Head of caudate nucleus (tissue), 42 donors: ENCODE measurements around the gene ABHD6.
"Not testable (repeated sequence)": the region's sequence is repeated elsewhere in the genome, so short reads cannot be mapped to it uniquely, and the experiment has no call there.

Source experiments
- DNase-seq, 42 donors: peaks; one replicate each; pipeline versions ENCODE4 v3.0.0 to v3.0.0-alpha.2; 2020 to 2021; ENCODE audit warnings: mixed read lengths in 7 of 42
- intact Hi-C: fragments of 100-400 bp; cut with DNase I; formaldehyde crosslinking; loops from one replicate; pipeline ENCODE4 v1.15.0; 2022

ABHD6 gene

GRCh38 chr3:58329150-58329921 is 91.7 kb downstream of the ABHD6 start:
- DNase-seq, result no peak
- intact Hi-C loops, result no loop called here

- no peak for DNase-seq
- intact Hi-C loops, result loop anchor here (5.0 kb wide), 4 partner anchors 57 to 162 kb away; partner anchors contain the start of genes KCTD6 and PDHB
Observed at GRCh38 chr3:58329922-58330413, 92.4 kb downstream of the ABHD6 start.

- no peak for DNase-seq
- intact Hi-C loops, result loop anchor here (5.0 kb wide), 4 partner anchors 56 to 161 kb away; partner anchors contain the start of genes KCTD6 and PDHB
Observed at GRCh38 chr3:58331593-58332152, 94.1 kb downstream of the ABHD6 start.

- peak; percentile 67 to 96 (median 92) for DNase-seq
- intact Hi-C loops, result loop anchor here (5.0 kb wide), 4 partner anchors 55 to 160 kb away; partner anchors contain the start of genes KCTD6 and PDHB
Observed at GRCh38 chr3:58332575-58333188, 95.1 kb downstream of the ABHD6 start, which contains the start of gene PXK. Gene PXK, plus strand, starts transcription at chr3:58332892. Its CDS starts 97 bp downstream, at chr3:58332989.

- intact Hi-C loops, result loop anchor here (5.0 kb wide), 4 partner anchors 54 to 159 kb away; partner anchors contain the start of genes KCTD6 and PDHB
- peak in 39 of 42 donors; percentile 29 to 77 (median 57) for DNase-seq
Observed at GRCh38 chr3:58333206-58334012, 95.8 kb downstream of the ABHD6 start.

GRCh38 chr3:58334013-58334321 is 96.4 kb downstream of the ABHD6 start:
- peak in 24 of 42 donors; percentile 14 to 78 (median 44) for DNase-seq
- intact Hi-C loops, result loop anchor here (5.0 kb wide), 4 partner anchors 53 to 158 kb away; partner anchors contain the start of genes KCTD6 and PDHB

GRCh38 chr3:58334506-58334884 is 96.9 kb downstream of the ABHD6 start:
- no peak for DNase-seq
- intact Hi-C loops, result loop anchor here (5.0 kb wide), 4 partner anchors 53 to 158 kb away; partner anchors contain the start of genes KCTD6 and PDHB

- no peak for DNase-seq
- intact Hi-C loops, result no loop called here
Observed at GRCh38 chr3:58335652-58335947, 98.0 kb downstream of the ABHD6 start.

- intact Hi-C loops, result no loop called here
- no peak for DNase-seq
Observed at GRCh38 chr3:58336135-58336882, 98.7 kb downstream of the ABHD6 start.

GRCh38 chr3:58337190-58337589 is 99.6 kb downstream of the ABHD6 start:
- intact Hi-C loops, result no loop called here
- no peak for DNase-seq

GRCh38 chr3:58339146-58339545 is 101.6 kb downstream of the ABHD6 start:
- DNase-seq, intact Hi-C loops: not testable (repeated sequence)

- DNase-seq, result no peak
- intact Hi-C loops, result no loop called here
Observed at GRCh38 chr3:58340594-58341244, 103.1 kb downstream of the ABHD6 start.

- intact Hi-C loops, result no loop called here
- DNase-seq, result no peak
Observed at GRCh38 chr3:58341376-58341775, 103.8 kb downstream of the ABHD6 start.

GRCh38 chr3:58342676-58343075 is 105.1 kb downstream of the ABHD6 start:
- intact Hi-C loops, result no loop called here
- DNase-seq, result peak in 18 of 42 donors; percentile 14 to 68 (median 34)
